HTERT RPE-1 (cell line): ENCODE data around the gene RASSF7.

Source experiments
- in situ Hi-C: fragments of 300-500 bp; cut with MboI; formaldehyde crosslinking; loops from 4 replicates; pipeline ENCODE4 v1.14.3; 2020; ENCODE audit warnings: low sequenced_read_pairs

RASSF7 gene

DNA sequence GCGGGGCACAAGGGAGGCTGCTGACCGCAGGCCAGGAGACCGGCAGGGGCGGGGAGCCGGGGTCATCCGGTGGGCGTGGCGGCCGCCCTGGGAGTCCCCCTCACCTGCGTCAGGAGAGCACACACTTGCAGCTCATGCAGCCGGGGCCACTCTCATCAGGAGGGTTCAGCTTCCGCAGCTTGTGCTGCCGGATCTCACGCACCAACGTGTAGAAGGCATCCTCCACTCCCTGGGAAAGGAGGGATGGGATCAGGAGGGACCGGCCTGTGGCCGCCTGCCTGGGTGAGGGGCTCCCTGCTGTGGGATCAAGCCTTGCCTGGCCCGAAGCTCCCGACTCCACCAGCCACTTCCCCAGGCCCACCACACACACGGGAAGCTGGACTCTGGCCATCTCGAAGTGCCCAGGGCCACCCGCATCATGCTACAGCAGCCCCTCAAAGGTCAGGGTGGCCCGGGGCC lies 28.2 kb upstream of the RASSF7 start:
- in situ Hi-C loops, result no loop called here

DNA sequence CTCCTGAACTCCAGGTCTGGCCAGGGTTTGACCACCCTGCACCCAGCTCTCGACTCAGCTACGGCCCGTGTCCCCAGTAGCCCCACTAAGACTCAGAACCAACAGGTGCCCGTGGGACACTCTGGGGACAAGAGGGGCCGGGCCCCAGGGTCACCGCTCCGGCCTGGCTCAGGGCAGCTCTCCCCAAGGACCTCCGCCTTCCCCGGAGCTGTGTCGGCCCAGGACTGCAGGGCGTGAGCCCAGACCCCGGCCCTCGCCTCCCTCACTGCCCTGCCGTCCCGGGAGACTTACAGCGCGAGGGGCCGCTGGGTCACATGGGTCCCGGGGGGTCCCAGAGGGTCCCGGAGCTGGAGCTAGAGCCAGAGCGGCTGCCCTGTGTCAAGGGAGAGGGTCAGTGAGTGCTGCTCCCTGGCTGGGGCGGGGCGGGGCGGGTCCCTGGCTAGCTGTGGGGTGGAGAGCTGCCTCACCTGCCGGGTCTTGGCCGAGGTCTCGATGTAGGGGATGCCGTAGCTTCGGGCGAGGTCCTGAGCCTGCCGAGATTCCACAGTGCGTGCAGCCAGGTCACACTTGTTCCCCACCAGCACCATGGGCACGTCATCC lies 27.7 kb upstream of the RASSF7 start:
- in situ Hi-C loops, result no loop called here

DNA sequence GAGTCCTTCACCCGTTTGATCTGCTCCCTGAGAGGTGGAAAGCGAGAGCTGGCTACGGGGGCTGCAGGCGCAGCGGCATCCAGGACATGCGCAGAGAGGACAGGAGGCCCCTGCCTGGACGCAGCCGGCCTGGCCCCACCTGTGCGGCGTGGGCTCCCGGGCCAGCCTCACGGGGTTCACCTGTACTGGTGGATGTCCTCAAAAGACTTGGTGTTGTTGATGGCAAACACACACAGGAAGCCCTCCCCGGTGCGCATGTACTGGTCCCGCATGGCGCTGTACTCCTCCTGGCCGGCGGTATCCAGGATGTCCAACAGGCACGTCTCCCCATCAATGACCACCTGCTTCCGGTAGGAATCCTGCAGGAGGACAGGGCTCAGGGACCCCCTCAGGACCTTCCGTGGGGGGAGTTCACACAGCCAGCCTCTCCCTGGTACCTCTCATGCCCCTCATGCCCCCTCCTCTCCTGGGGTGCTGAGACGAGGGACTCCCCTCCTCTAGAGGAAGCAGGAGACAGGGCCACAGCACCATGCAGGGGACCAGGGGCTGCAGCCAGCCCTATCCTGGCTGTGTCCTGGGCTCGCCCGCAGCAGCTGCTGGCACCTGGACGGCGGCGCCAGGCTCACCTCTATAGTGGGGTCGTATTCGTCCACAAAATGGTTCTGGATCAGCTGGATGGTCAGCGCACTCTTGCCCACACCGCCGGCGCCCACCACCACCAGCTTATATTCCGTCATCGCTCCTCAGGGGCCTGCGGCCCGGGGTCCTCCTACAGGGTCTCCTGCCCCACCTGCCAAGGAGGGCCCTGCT lies 27.0 kb upstream of the RASSF7 start:
- in situ Hi-C loops, result no loop called here

GRCh38 chr11:534396-535209 lies 26.2 kb upstream of the RASSF7 start:
- in situ Hi-C loops, result no loop called here

- in situ Hi-C loops, result no loop called here
Observed at GRCh38 chr11:535210-535518, 25.6 kb upstream of the RASSF7 start.

DNA sequence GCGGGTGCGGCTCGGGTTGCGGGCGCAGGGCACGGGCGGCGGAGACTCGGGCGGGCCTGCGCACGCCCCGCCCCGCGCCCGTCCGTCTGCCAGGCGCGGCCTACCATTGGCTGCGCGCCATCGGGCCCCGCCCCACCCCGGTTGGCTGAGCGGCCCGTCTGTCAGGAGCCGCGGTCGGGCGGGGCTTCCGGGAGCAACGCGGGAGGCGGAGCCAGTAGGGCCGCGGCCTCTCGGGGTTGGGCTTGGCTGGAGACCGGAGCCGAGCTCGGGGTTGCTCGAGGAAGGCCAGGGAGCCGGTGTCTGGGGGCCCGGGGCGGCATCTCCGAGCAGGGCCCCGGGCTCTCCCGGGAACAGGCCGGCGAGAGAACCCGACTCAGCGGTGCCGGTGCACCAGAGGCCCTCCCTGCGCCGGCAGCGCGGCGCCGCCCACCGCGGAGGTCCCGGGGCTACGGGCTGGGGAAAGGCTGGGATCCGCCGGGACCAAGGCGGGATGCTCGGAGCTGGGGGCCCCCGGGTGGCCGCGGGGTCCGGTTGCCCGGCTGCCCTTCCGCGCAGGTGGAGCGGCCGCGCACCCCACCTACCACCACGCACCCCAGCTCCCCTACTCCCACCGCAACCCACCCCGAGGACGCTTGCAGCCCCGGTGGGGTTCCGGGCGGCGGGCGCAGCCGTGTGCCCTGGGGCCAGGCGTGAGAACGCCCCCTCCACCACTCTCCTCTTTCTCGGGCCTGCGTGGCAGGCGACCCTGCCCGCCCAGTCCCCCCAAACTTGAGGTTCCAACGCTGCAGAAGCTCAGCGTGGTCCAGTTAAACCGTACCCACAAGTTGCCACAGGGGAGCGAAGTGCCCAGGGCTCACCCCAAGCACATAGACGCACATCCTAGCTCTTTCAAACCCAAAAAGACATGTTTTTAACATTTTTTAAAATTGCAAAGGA lies 25.0 kb upstream of the RASSF7 start, which contains the start of gene HRAS:
TSS of gene HRAS (minus strand) at position 58 of the 936 bp plus-strand sequence.
- in situ Hi-C loops, result no loop called here

DNA sequence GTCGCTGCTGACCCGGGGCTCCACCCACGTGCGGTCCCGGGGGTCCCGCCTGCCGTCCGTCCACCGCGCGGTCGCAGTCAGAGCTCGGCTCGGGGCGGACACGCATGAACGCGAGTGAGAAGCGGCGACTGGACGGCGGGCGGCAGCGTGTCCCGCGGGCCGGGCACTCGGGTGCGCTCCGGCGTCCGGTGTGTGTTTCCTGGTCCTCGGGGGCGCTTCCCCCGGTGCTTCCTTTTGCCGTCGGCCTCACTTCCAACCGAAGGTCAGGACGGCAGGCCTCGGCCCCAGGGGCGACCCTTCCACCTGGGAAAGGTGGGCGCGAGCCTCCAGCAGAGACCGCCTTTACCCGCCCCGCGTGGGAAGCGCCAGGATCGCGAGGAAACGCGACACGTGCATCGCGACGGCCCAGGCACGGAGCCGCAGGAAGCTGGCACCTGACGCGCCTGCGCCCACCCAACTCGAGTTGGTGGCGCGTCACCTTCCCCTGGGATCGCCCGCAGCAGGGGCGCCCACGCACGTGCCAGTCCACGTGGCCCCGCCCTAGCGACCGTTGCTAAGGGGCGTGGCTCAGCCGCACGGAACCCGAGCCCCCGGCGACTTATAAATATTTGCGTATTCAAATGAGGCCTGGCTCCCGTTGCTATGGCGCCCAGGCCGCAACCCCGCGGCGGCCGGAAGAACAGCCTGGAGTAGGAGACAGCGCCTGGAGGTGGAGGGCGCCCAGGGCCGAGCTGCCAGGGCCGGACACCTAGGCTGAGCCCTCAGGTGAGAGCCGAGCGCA lies 23.7 kb upstream of the RASSF7 start, which contains the start of gene LRRC56:
TSS of gene LRRC56 (plus strand) at position 687 of the 781 bp plus-strand sequence. CDS start 3,158 bp downstream, outside the sequence.
- in situ Hi-C loops, result no loop called here

- in situ Hi-C loops, result no loop called here
Observed at GRCh38 chr11:537622-538430, 22.9 kb upstream of the RASSF7 start.

DNA sequence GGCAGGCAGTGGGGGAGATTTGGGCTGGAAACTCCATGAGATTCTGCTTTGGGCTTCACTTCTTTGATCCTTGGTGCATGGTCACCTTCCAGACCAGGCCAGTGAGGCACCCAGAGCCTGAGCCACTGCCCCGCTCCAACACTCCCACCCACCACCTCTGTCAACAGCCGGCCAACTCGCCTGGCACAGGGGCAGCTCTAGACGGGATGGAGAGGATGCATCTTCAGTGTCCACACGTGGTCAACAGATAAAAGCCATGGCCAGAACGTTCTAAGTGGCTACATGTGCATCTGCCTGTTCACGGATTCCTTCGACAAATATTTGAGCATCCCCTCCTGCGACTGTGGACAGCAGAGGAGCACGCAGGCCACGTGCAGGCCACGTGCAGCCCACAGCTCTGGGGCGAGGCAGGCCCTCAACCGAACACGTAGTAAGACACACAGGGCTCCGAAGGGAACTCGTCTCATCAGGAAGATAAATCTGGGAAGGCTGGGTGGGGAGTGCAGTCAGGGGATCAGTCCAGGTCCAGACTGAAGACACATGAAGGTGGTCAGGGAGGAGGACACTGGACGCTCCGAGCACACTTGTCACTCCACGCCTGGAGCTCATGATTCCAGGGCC lies 22.2 kb upstream of the RASSF7 start:
- in situ Hi-C loops, result no loop called here

GRCh38 chr11:539971-540481 lies 20.7 kb upstream of the RASSF7 start:
- in situ Hi-C loops, result no loop called here

GRCh38 chr11:540583-541432 lies 20.0 kb upstream of the RASSF7 start:
- in situ Hi-C loops, result no loop called here

- in situ Hi-C loops, result no loop called here
Observed at GRCh38 chr11:541433-541885, 19.3 kb upstream of the RASSF7 start.

- in situ Hi-C loops, result no loop called here
Observed at GRCh38 chr11:544817-545166, 16.0 kb upstream of the RASSF7 start.

GRCh38 chr11:545171-545570 lies 15.6 kb upstream of the RASSF7 start:
- in situ Hi-C loops, result no loop called here

DNA sequence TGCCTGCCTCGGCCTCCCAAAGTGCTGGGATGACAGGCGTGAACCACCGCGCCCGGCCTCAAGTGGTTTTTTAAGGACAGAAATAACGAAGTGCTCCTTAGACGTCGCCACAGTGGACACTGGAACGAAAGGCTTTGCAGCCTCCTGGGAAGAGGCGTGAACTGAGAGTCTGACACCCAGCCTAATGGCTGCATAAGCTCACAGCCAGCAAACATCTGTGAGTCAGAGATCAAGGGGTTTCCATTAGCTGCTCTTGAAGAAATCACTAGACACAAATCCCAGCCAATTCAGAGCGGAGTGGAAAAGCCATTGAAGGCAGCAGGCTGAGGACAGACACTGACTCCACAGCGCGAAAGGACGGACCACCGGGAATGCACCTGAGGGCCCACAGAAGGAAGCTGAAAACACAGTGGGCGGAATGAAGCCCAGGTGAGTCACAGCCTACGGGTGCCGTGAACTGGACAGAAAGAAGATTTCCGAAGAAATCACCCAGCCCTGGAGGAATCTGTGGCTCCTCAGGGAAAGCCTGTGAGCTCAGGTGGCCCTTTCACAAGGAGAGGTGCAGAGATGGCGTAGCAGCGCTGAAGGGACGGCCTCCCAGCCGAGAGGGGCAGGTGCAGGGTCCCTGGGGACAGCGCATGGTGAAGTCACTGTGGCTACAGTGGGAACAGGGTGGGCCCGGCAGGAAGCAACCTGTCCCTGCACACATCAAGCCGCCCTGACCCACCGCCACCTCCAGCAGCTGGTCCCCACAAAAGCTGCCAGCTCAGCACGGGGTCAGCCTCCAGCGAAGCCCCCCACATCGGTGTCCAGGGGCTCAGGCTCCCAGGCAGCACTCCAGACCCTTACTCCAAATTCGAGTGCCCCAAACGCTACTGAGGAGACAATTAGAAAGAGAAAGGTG lies 11.8 kb upstream of the RASSF7 start:
- in situ Hi-C loops, result no loop called here

GRCh38 chr11:550021-550745 lies 10.6 kb upstream of the RASSF7 start:
- in situ Hi-C loops, result no loop called here
